HepG2 (cell line): ENCODE measurements around the gene BTG2. TPM values are rescaled to one million over a fixed set of nuclear protein-coding genes. Genes with fewer than 3 reads are reported as not detected.

Source experiments
- ATAC-seq: fragments of 200-7000 bp; cut with Tn5 transposase; 3 replicates; pipeline ENCODE4 v1.9.1; 2020; ENCODE audit warnings: mild to moderate bottlenecking, moderate library complexity
- BruUV-seq: library from RNA; stranded (reverse); fragments of 400-500 nt; replicated peaks from 2 replicates; lab custom pipeline; 2021; lab: Mats Ljungman, UMichigan
- CTCF ChIA-PET: fragments of 300-600 bp; formaldehyde crosslinking; extraction: SDS; loops from one replicate; lab custom pipeline; 2021; ENCODE audit warnings: low total read pairs, inconsistent platforms, low intra/inter-chr PET ratio; lab: Yijun Ruan, JAX
- POLR2A ChIA-PET: fragments of 350-600 bp; sonication (Branson Sonifier 250); formaldehyde crosslinking; loops from one replicate; lab custom pipeline; 2020; ENCODE audit warnings: antibody characterized with exemption, inconsistent platforms; lab: Yijun Ruan, JAX
- DNase-seq: peaks from one replicate; pipeline ENCODE4 v3.0.0-alpha.2; 2015; ENCODE audit warnings: low spot score
- FAIRE-seq: peaks from 3 replicates; lab custom pipeline; 2011; peaks lifted over from hg19 to GRCh38; lab: Jason Lieb, UNC
- H2AFZ ChIP-seq: one replicate; pipeline ENCODE4 v1.6.1; 2011; ENCODE audit warnings: low read length, inconsistent platforms
- H3K27ac ChIP-seq: fragments of 300-600 bp; 3 replicates; pipeline ENCODE4 v1.8.0; 2011; ENCODE audit warnings: mixed run types, mild to moderate bottlenecking, mixed read lengths, low read length, inconsistent platforms; ENCODE audit not compliant: insufficient read depth; ENCODE audit errors: extremely low read length
- H3K27me3 ChIP-seq, 2 experiments: fragments of 200-600 bp in 1 of 2; 2 replicates in 1 of 2; 3 replicates in 1 of 2; pipeline versions ENCODE4 v1.6.0 to v1.8.0; 2011; ENCODE audit warnings: low read length in 2 of 2, mild to moderate bottlenecking in 2 of 2, moderate library complexity in 2 of 2, inconsistent platforms in 1 of 2; ENCODE audit not compliant: insufficient read depth in 2 of 2, control insufficient read depth in 1 of 2
- H3K36me3 ChIP-seq, 2 experiments: fragments of 200-600 bp in 1 of 2; replicated peaks in 1 of 2; 2 replicates in 1 of 2; 3 replicates in 1 of 2; pipeline versions ENCODE4 v1.5.1 to v1.8.0; 2011; ENCODE audit warnings: low read length in 2 of 2, inconsistent platforms in 1 of 2; ENCODE audit not compliant: insufficient read depth in 2 of 2, control insufficient read depth in 1 of 2
- H3K4me1 ChIP-seq: 2 replicates; pipeline ENCODE4 v1.5.1; 2012; ENCODE audit warnings: low read length, inconsistent platforms; ENCODE audit not compliant: insufficient read depth
- H3K4me2 ChIP-seq: 2 replicates; pipeline ENCODE4 v1.6.0; 2011; ENCODE audit warnings: low read depth, low read length, inconsistent platforms
- H3K4me3 ChIP-seq, 3 experiments: fragments of 200-600 bp in 1 of 3; sonication (generic), shearing (Covaris generic) in 1 of 3; replicated peaks in 1 of 3; 2 replicates each; pipeline ENCODE4 v1.5.1; 2011 to 2016; ENCODE audit warnings: low read length in 3 of 3, inconsistent platforms in 2 of 3, low read depth in 2 of 3, mild to moderate bottlenecking in 2 of 3, control low read depth in 1 of 3, mixed read lengths in 1 of 3; ENCODE audit not compliant: insufficient read depth in 1 of 3
- H3K79me2 ChIP-seq: one replicate; pipeline ENCODE4 v1.6.1; 2011; ENCODE audit warnings: low read length, inconsistent platforms; ENCODE audit not compliant: insufficient read depth
- H3K9ac ChIP-seq: 2 replicates; pipeline ENCODE4 v1.6.0; 2011; ENCODE audit warnings: mild to moderate bottlenecking, low read depth, low read length, inconsistent platforms; ENCODE audit not compliant: insufficient read depth
- H3K9me3 ChIP-seq: 2 replicates; pipeline ENCODE4 v1.5.1; 2012; ENCODE audit warnings: mild to moderate bottlenecking, low read length
- H4K20me1 ChIP-seq: 2 replicates; pipeline ENCODE4 v1.6.0; 2011; ENCODE audit warnings: inconsistent platforms, mild to moderate bottlenecking, low read length, moderate library complexity; ENCODE audit not compliant: insufficient read depth
- ARID3A ChIP-seq: IDR thresholded peaks from 2 replicates; pipeline ENCODE4 v1.6.1; 2012; ENCODE audit warnings: low read depth, low read length, improper control_type of control experiment
- EHMT2 ChIP-seq: fragments of 200-600 bp; sonication (generic); IDR thresholded peaks from 2 replicates; pipeline ENCODE4 v1.7.0; 2017; ENCODE audit warnings: antibody characterized with exemption, low read depth, low read length, borderline replicate concordance
- HINFP ChIP-seq: sonication (generic); formaldehyde crosslinking; IDR thresholded peaks from 2 replicates; pipeline ENCODE4 v1.4.0; 2020; ENCODE audit warnings: low read depth, mild to moderate bottlenecking, missing genetic modification reagents
- HMGA1 ChIP-seq: sonication (generic); formaldehyde crosslinking; conservative IDR thresholded peaks from 2 replicates; pipeline ENCODE4 v1.4.0; 2020; ENCODE audit warnings: missing genetic modification reagents
- ISX ChIP-seq: sonication (generic); formaldehyde crosslinking; conservative IDR thresholded peaks from 2 replicates; pipeline ENCODE4 v1.5.0; 2020; ENCODE audit warnings: missing genetic modification reagents
- NR0B2 ChIP-seq: sonication (generic); formaldehyde crosslinking; IDR thresholded peaks from 2 replicates; pipeline ENCODE4 v1.4.0; 2020; ENCODE audit warnings: mild to moderate bottlenecking, missing genetic modification reagents
- POLR2AphosphoS2 ChIP-seq: IDR thresholded peaks from 2 replicates; pipeline ENCODE4 v1.6.1; 2011; ENCODE audit warnings: low read depth, low read length, improper control_type of control experiment
- ZMAT3 ChIP-seq: sonication (generic); formaldehyde crosslinking; conservative IDR thresholded peaks from 2 replicates; pipeline ENCODE4 v1.7.0; 2021; ENCODE audit warnings: missing genetic modification reagents
- WGBS: methylation state at CpG from one replicate; pipeline ENCODE4 v1.1.6; 2017; ENCODE audit warnings: low lambda C conversion rate; 5-methylcytosine and 5-hydroxymethylcytosine counted together
- in situ Hi-C: cut with HindIII; loops from 2 replicates; pipeline ENCODE4 v1.10.0; 2017; ENCODE audit warnings: low pct_unique_long_range_greater_than_20kb; ENCODE audit not compliant: extremely low pct_ligation_motif_present
- intact Hi-C: fragments of 100-400 bp; cut with micrococcal nuclease; formaldehyde crosslinking; loops from one replicate; pipeline ENCODE4 v1.10.0; 2022; ENCODE audit not compliant: unreplicated experiment
- polyA plus RNA-seq, 8 experiments: library from polyadenylated mRNA; depleted of rRNA in 3 of 8; stranded (reverse) in 7 of 8; unstranded in 1 of 8; fragments of >200 nt; fragmentation: Illumina TruSeq in 4 of 8; extraction: Trizol in 4 of 8; gene quantifications; 2 replicates each; pipeline versions ENCODE4 v1.2.1 to v1.2.3, GENCODE V29; 2011 to 2016; ENCODE audit warnings: low read depth in 4 of 8, missing spikeins in 1 of 8, mixed read lengths in 1 of 8; ENCODE audit not compliant: insufficient read depth in 1 of 8
- total RNA-seq, 5 experiments: library from RNA; depleted of rRNA; stranded (reverse); fragments of >200 nt; fragmentation: Illumina TruSeq; extraction: Trizol; gene quantifications; 2 replicates each; pipeline ENCODE4 v1.2.3, GENCODE V29; 2016; ENCODE audit warnings: low read depth in 1 of 5

Gene BTG2
- total and polyA plus RNA-seq, 2 of the 13 experiments (the other 11 are each of a cell fraction or from before 2014, with no cell fraction given), result 13.6 to 18.3 TPM

GRCh38 chr1:203335503-203335902 is 30.2 kb downstream of the BTG2 start (continued):
- TF ChIP-seq NR0B2 (CRISPR knock-in tag), result no peak
- no peak for TF ChIP-seq HINFP (CRISPR knock-in tag)
- no peak for TF ChIP-seq ZMAT3 (CRISPR knock-in tag)
- TF ChIP-seq ISX, result no peak

GRCh38 chr1:203336097-203336496 is 30.8 kb downstream of the BTG2 start:
- intact Hi-C loops, result no loop called here

More at GRCh38 chr1:203336097-203336496, 30.8 kb downstream of the BTG2 start:
- Histone ChIP-seq H4K20me1 (no peaks in the 10 kb centered on the region), H3K4me1 (no peaks in the 10 kb centered on the region), H3K4me2 (no peak overlapping the region), H3K27me3 (peaks cover 0 to 8% of the 10 kb centered on the region in 2 experiments; a peak in 2 of 5 replicates), H3K9ac (no peak overlapping the region), H3K36me3 (no peaks in the 10 kb centered on the region), H2AFZ (no peak overlapping the region), H3K27ac (no peak overlapping the region), H3K9me3 (no peaks in the 10 kb centered on the region), H3K4me3 (no peak overlapping the region), H3K79me2 (no peaks in the 10 kb centered on the region)
- ATAC-seq (no peak), FAIRE-seq (no peak), DNase-seq (no peak)
- ChIA-PET CTCF (no interaction called here), POLR2A (no interaction called here)
- 0% methylated on average over 1 of the region's 1 CpG for WGBS
- TF ChIP-seq ARID3A (no peak), EHMT2 (no peak), POLR2AphosphoS2 (no peak), HMGA1 (CRISPR knock-in tag) (no peak)
- no TSS peak for BruUV-seq
- in situ Hi-C loops, result no loop called here
